Stimulated activated naive B cell treated with anti-CD40 and anti-IgM and Interleukin-4, amounts not matched to agents 10 μg/mL and 1 μg/mL and 100 μg/mL, for 72 hours (primary cell): ENCODE data around the gene LILRA1.
"Not testable (repeated sequence)": the region's sequence is repeated elsewhere in the genome, so short reads cannot be mapped to it uniquely, and the experiment has no call there.

Source experiments
- ATAC-seq, 2 donors: fragments of 150-1000 bp; cut with Tn5 transposase; replicated peaks; 2 replicates each; pipeline ENCODE4 v1.10.0; 2021; ENCODE audit warnings: moderate library complexity in 1 of 2
- DNase-seq: peaks from one replicate; pipeline ENCODE4 v3.0.0; 2021
- H3K27ac Mint-ChIP-seq: one replicate; pipeline ENCODE4 v1.8.0; 2022; ENCODE audit warnings: mild to moderate bottlenecking, mixed read lengths
- H3K27me3 Mint-ChIP-seq, 2 donors: one replicate each; pipeline ENCODE4 v1.8.0; 2022; ENCODE audit warnings: mixed read lengths in 2 of 2
- H3K36me3 Mint-ChIP-seq, 2 donors: one replicate each; pipeline ENCODE4 v1.8.0; 2022; ENCODE audit warnings: mixed read lengths in 2 of 2, mild to moderate bottlenecking in 1 of 2
- H3K4me1 Mint-ChIP-seq, 2 donors: one replicate each; pipeline ENCODE4 v1.8.0; 2022; ENCODE audit warnings: mixed read lengths in 2 of 2, mild to moderate bottlenecking in 1 of 2
- H3K4me3 Mint-ChIP-seq, 2 donors: one replicate each; pipeline ENCODE4 v1.8.0; 2022; ENCODE audit warnings: mild to moderate bottlenecking in 2 of 2, mixed read lengths in 2 of 2, moderate library complexity in 1 of 2
- H3K9me3 Mint-ChIP-seq, 2 donors: one replicate each; pipeline ENCODE4 v1.8.0; 2022; ENCODE audit warnings: mixed read lengths in 2 of 2, mild to moderate bottlenecking in 1 of 2

The LILRA1 gene

GRCh38 chr19:54622431-54622830 is 29.0 kb downstream of the LILRA1 start:
- Mint-ChIP-seq H3K36me3 (peaks cover 36 to 41% of the 10 kb centered on the region in 2 donors), H3K27me3 (no peaks in the 10 kb centered on the region), H3K9me3 (no peaks in the 10 kb centered on the region), H3K27ac (peak overlapping the region; percentile 94), H3K4me3 (peak overlapping the region; percentile 88 to 90), H3K4me1 (peaks cover 44 to 63% of the 10 kb centered on the region in 2 donors)
- DNase-seq (no peak), ATAC-seq (no peak)

- ATAC-seq = peak; percentile 66 to 71
- peak overlapping the region; percentile 97 for H3K27ac Mint-ChIP-seq
These were observed 30.8 kb downstream of the LILRA1 start for GRCh38 chr19:54624234-54624633.

GRCh38 chr19:54624934-54625730 is 31.7 kb downstream of the LILRA1 start:
- not testable (repeated sequence) for H3K27me3 Mint-ChIP-seq, DNase-seq, H3K9me3 Mint-ChIP-seq
- Mint-ChIP-seq H3K36me3 (peaks cover 47 to 59% of the 10 kb centered on the region in 2 donors), H3K4me3 (peak overlapping the region; percentile 88 to 90), H3K27ac (peak overlapping the region; percentile 97), H3K4me1 (peaks cover 67 to 89% of the 10 kb centered on the region in 2 donors)
- ATAC-seq = peak; percentile 81 to 85

More at GRCh38 chr19:54624234-54624633, 30.8 kb downstream of the LILRA1 start:
- peaks cover 59 to 80% of the 10 kb centered on the region in 2 donors for H3K4me1 Mint-ChIP-seq
- peak overlapping the region; percentile 88 to 90 for H3K4me3 Mint-ChIP-seq
- not testable (repeated sequence) for H3K27me3 Mint-ChIP-seq, DNase-seq, H3K9me3 Mint-ChIP-seq
- peaks cover 47 to 53% of the 10 kb centered on the region in 2 donors for H3K36me3 Mint-ChIP-seq

GRCh38 chr19:54626757-54627156 is 33.3 kb downstream of the LILRA1 start:
- Mint-ChIP-seq H3K4me3 (no peak overlapping the region), H3K4me1 (peaks cover 78 to 97% of the 10 kb centered on the region in 2 donors), H3K27ac (peak overlapping the region; percentile 97), H3K9me3 (no peaks in the 10 kb centered on the region), H3K36me3 (peaks cover 53 to 63% of the 10 kb centered on the region in 2 donors), H3K27me3 (no peaks in the 10 kb centered on the region)
- no peak for DNase-seq
- no peak for ATAC-seq

GRCh38 chr19:54627912-54628311 is 34.5 kb downstream of the LILRA1 start:
- H3K27me3 Mint-ChIP-seq, DNase-seq, H3K9me3 Mint-ChIP-seq, H3K4me3 Mint-ChIP-seq, ATAC-seq: not testable (repeated sequence)
- H3K36me3 Mint-ChIP-seq = peaks cover 55 to 72% of the 10 kb centered on the region in 2 donors
- peak overlapping the region; percentile 27 for H3K27ac Mint-ChIP-seq
- H3K4me1 Mint-ChIP-seq = peaks cover 75 to 97% of the 10 kb centered on the region in 2 donors

GRCh38 chr19:54630262-54630661 is 36.8 kb downstream of the LILRA1 start, which contains the start of gene LILRB1:
Gene LILRB1, plus strand, starts transcription at chr19:54630484. Its CDS starts 590 bp downstream, at chr19:54631074.
- Mint-ChIP-seq H3K36me3 (peaks cover 50 to 74% of the 10 kb centered on the region in 2 donors), H3K4me1 (peaks cover 64 to 80% of the 10 kb centered on the region in 2 donors), H3K27ac (peak within 1 kb of the TSS; percentile 91), H3K4me3 (peak within 1 kb of the TSS; percentile 81 to 86)
- not testable (repeated sequence) for H3K9me3 Mint-ChIP-seq, DNase-seq, H3K27me3 Mint-ChIP-seq
- ATAC-seq = peak; percentile 43 to 48

- H3K4me3 Mint-ChIP-seq = peak overlapping the region; percentile 81 to 86
- no peak for DNase-seq
- H3K4me1 Mint-ChIP-seq = peaks cover 60 to 74% of the 10 kb centered on the region in 2 donors
- peaks cover 53 to 76% of the 10 kb centered on the region in 2 donors for H3K36me3 Mint-ChIP-seq
- no peaks in the 10 kb centered on the region for H3K27me3 Mint-ChIP-seq
- ATAC-seq = peak; percentile 25 to 48
- H3K27ac Mint-ChIP-seq = peak overlapping the region; percentile 91
- H3K9me3 Mint-ChIP-seq = no peaks in the 10 kb centered on the region
These were observed 37.4 kb downstream of the LILRA1 start for GRCh38 chr19:54630782-54631181.

GRCh38 chr19:54631489-54632337 is 38.3 kb downstream of the LILRA1 start:
- H3K4me3 Mint-ChIP-seq = peak overlapping the region; percentile 34 to 86
- not testable (repeated sequence) for H3K9me3 Mint-ChIP-seq

GRCh38 chr19:54632517-54632916 is 39.1 kb downstream of the LILRA1 start:
- not testable (repeated sequence) for H3K4me3 Mint-ChIP-seq, ATAC-seq, DNase-seq, H3K9me3 Mint-ChIP-seq, H3K27ac Mint-ChIP-seq, H3K27me3 Mint-ChIP-seq
- H3K4me1 Mint-ChIP-seq = peaks cover 50 to 58% of the 10 kb centered on the region in 2 donors
- peaks cover 52 to 74% of the 10 kb centered on the region in 2 donors for H3K36me3 Mint-ChIP-seq

More at GRCh38 chr19:54631489-54632337, 38.3 kb downstream of the LILRA1 start:
- not testable (repeated sequence) for ATAC-seq, DNase-seq, H3K27me3 Mint-ChIP-seq
- H3K36me3 Mint-ChIP-seq = peaks cover 53 to 75% of the 10 kb centered on the region in 2 donors
- H3K27ac Mint-ChIP-seq = peak overlapping the region; percentile 83
- peaks cover 55 to 65% of the 10 kb centered on the region in 2 donors for H3K4me1 Mint-ChIP-seq

GRCh38 chr19:54633401-54633800 is 40.0 kb downstream of the LILRA1 start:
- Mint-ChIP-seq H3K9me3 (no peaks in the 10 kb centered on the region), H3K27ac (peak overlapping the region; percentile 94), H3K27me3 (no peaks in the 10 kb centered on the region), H3K4me3 (peak overlapping the region; percentile 41 to 59), H3K4me1 (peaks cover 42 to 49% of the 10 kb centered on the region in 2 donors), H3K36me3 (peaks cover 45 to 71% of the 10 kb centered on the region in 2 donors)
- ATAC-seq (peak; percentile 59 to 64), DNase-seq (no peak)

GRCh38 chr19:54636081-54636480 is 42.6 kb downstream of the LILRA1 start:
- Mint-ChIP-seq H3K36me3 (peaks cover 30 to 55% of the 10 kb centered on the region in 2 donors), H3K27ac (peak overlapping the region; percentile 9), H3K4me1 (peaks cover 23 to 24% of the 10 kb centered on the region in 2 donors)
- ATAC-seq, DNase-seq, H3K9me3 Mint-ChIP-seq, H3K4me3 Mint-ChIP-seq, H3K27me3 Mint-ChIP-seq: not testable (repeated sequence)

- Mint-ChIP-seq H3K4me1 (peaks cover 9 to 14% of the 10 kb centered on the region in 2 donors), H3K4me3 (no peak overlapping the region), H3K27me3 (no peaks in the 10 kb centered on the region), H3K27ac (no peak overlapping the region), H3K36me3 (peaks cover 13 to 35% of the 10 kb centered on the region in 2 donors), H3K9me3 (peaks cover 0 to 5% of the 10 kb centered on the region in 2 donors)
- no peak for ATAC-seq
- no peak for DNase-seq
These were observed 45.3 kb downstream of the LILRA1 start for GRCh38 chr19:54638683-54639082.

- H3K27me3 Mint-ChIP-seq, H3K9me3 Mint-ChIP-seq, H3K36me3 Mint-ChIP-seq, H3K4me3 Mint-ChIP-seq, H3K27ac Mint-ChIP-seq, DNase-seq: not testable (repeated sequence)
- H3K4me1 Mint-ChIP-seq = peaks cover 12 to 18% of the 10 kb centered on the region in 2 donors
- peak; percentile 57 to 65 for ATAC-seq
These were observed 49.5 kb downstream of the LILRA1 start for GRCh38 chr19:54642953-54643352.

GRCh38 chr19:54643583-54643982 is 50.2 kb downstream of the LILRA1 start:
- H3K4me3 Mint-ChIP-seq, H3K9me3 Mint-ChIP-seq, H3K27me3 Mint-ChIP-seq, ATAC-seq, H3K36me3 Mint-ChIP-seq, H3K27ac Mint-ChIP-seq, DNase-seq: not testable (repeated sequence)
- H3K4me1 Mint-ChIP-seq = peaks cover 11 to 18% of the 10 kb centered on the region in 2 donors
